SH-SY5Y (cell line): ENCODE measurements around the gene GALNS.

Experiments
- GATA2 ChIP-seq: IDR thresholded peaks from 2 replicates; pipeline ENCODE4 v1.6.1; 2011; ENCODE audit warnings: mild to moderate bottlenecking, low read depth, low read length
- GATA3 ChIP-seq: IDR thresholded peaks from 2 replicates; pipeline ENCODE4 v1.6.1; 2011; ENCODE audit warnings: low read depth, mild to moderate bottlenecking, low read length, moderate library complexity

GRCh38 chr16:88787579-88788314, 69.0 kb downstream of the GALNS start:
- no peak for TF ChIP-seq GATA3
- TF ChIP-seq GATA2 = no peak
